ENCODE data around the gene RPP21. TPM values are rescaled to one million over a fixed set of nuclear protein-coding genes. Genes with fewer than 3 reads are reported as not detected.

The RPP21 gene
- total and polyA plus RNA-seq, 3 donors from 2014 or later = 49.8 to 101 (median 94.3) TPM

DNA sequence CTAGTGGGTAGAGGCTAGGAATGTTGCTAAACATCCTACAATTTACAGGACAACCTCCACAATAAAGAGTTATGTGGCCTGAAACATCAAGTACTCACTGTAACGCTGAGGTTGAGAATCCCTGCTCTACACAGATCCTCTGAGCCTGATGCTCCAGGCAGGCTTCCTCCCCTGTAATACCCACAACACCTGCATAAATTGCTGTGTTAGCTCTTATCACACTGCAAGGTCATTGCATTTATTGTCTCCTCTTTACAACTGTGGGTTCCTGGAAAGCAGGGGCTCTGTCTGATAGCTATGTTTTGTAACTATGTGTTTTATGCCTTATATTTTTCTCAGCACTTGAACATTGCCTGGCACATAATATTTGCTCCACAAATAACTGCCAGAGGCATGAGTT lies 11.6 kb downstream of the RPP21 start:
- no peak overlapping the region for H3K4me3 ChIP-seq
- no peaks in the 10 kb centered on the region for H3K4me1 ChIP-seq
- no peaks in the 10 kb centered on the region for H3K36me3 ChIP-seq (ENCODE audit: low read depth, missing control alignments)
- WGBS, 2 donors = 41 to 50% methylated on average over 1 of the region's 1 CpG
- no peak for DNase-seq
- TF ChIP-seq POLR2A (IDR thresholded peaks at IDR 0.05) = no peak
- TF ChIP-seq, protein P1, sequence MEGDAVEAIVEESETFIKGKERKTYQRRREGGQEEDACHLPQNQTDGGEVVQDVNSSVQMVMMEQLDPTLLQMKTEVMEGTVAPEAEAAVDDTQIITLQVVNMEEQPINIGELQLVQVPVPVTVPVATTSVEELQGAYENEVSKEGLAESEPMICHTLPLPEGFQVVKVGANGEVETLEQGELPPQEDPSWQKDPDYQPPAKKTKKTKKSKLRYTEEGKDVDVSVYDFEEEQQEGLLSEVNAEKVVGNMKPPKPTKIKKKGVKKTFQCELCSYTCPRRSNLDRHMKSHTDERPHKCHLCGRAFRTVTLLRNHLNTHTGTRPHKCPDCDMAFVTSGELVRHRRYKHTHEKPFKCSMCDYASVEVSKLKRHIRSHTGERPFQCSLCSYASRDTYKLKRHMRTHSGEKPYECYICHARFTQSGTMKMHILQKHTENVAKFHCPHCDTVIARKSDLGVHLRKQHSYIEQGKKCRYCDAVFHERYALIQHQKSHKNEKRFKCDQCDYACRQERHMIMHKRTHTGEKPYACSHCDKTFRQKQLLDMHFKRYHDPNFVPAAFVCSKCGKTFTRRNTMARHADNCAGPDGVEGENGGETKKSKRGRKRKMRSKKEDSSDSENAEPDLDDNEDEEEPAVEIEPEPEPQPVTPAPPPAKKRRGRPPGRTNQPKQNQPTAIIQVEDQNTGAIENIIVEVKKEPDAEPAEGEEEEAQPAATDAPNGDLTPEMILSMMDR (IDR thresholded peaks at IDR 0.05) = no peak
- no peak overlapping the region for H3K27ac ChIP-seq
- H3K9me3 ChIP-seq = no peaks in the 10 kb centered on the region
- no peaks in the 10 kb centered on the region for H3K27me3 ChIP-seq
- intact Hi-C loops (cut with DNase I; ENCODE audit: low total_unique reads) = no loop called here

DNA sequence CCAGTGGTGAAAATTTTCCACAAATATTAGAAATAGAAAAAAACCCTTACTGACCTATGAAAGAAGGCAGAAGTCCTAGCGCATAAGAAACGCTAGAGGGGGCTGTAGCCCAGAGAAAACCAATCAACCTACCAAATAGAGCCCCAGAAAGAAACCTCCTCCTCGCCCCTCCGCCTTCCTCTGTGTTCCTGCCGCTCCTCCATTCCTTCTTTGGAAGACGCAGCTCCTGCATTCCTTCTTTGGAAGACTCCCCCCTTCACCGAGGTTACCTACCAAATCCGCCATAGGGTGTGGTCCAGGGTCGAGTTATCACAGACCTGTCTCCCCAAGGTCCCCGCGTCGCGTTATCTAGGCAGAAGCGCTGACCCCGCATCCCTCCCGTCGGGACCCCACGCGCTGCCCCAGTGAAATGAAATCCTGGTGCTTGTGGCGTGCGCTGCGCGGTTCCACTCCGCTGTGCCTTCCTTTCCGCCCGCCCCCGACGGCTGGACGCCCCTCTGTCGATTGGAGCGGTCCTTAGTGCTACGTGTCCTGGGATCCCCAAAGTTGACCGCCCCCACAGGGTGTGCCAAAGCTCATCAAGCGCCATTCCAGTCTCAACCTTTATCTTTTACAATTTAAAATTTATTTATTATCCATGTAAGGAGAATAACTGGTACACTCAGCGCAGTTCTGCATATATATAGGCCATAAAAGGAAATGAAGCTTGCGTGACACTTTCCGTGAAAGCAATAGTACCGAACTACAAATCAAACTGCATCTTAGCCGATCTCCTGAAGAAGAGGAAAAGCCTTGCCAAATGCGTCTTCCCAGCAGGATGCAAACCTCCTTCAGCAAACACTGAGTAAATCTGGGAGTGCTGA lies 13.0 kb downstream of the RPP21 start:
- Histone ChIP-seq H3K9me3 (no peaks in the 10 kb centered on the region), H3K36me3 (ENCODE audit: low read depth, missing control alignments) (no peaks in the 10 kb centered on the region), H3K27me3 (no peaks in the 10 kb centered on the region), H3K4me1 (no peaks in the 10 kb centered on the region), H3K4me3 (peak overlapping the region; percentile 12 to 51), H3K27ac (no peak overlapping the region)
- intact Hi-C loops (cut with DNase I; ENCODE audit: low total_unique reads) = no loop called here
- peak; percentile 73 for DNase-seq
- no peak for TF ChIP-seq POLR2A (IDR thresholded peaks at IDR 0.05)
- TF ChIP-seq, protein P1 (IDR thresholded peaks at IDR 0.05) = peak in 2 of 3 experiments; percentile 47 to 63
- WGBS, 2 donors = 2 to 4% methylated on average over 40 of the region's 40 CpGs

DNA sequence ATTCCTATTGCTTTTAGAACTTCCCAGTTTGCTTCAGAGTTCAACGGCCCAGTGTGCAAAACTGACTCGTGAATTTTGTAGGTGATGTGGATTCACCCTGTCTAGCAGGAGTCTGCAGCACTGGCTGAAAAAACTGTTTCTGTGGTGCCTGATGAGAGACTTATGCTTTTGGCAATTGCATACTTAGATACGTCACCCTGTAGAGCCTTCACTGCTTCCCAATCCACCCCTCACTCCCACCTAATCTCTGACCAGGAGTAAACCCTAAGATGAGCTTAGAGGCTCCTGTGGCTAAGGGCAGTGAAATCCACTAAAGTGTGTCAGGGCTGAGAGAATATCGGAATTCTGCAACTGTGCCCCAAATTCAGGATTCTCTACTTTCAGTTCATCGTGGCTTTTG lies 14.3 kb downstream of the RPP21 start:
- TF ChIP-seq, protein P1 (IDR thresholded peaks at IDR 0.05) = no peak
- no peak for TF ChIP-seq POLR2A (IDR thresholded peaks at IDR 0.05)
- 71% methylated on average over 5 of the region's 5 CpGs for WGBS, 2 donors
- no peak overlapping the region for H3K4me3 ChIP-seq
- H3K27me3 ChIP-seq = no peaks in the 10 kb centered on the region
- no peak overlapping the region for H3K27ac ChIP-seq
- H3K4me1 ChIP-seq = no peaks in the 10 kb centered on the region
- DNase-seq = no peak
- H3K9me3 ChIP-seq = no peaks in the 10 kb centered on the region
- no peaks in the 10 kb centered on the region for H3K36me3 ChIP-seq (ENCODE audit: low read depth, missing control alignments)
- intact Hi-C loops (cut with DNase I; ENCODE audit: low total_unique reads) = no loop called here

- H3K27ac ChIP-seq = no peak overlapping the region
- WGBS, 2 donors = 65 to 66% methylated on average over 13 of the region's 13 CpGs
- TF ChIP-seq, protein P1 (IDR thresholded peaks at IDR 0.05) = no peak
- no peak for DNase-seq
- H3K9me3 ChIP-seq = no peaks in the 10 kb centered on the region
- H3K4me1 ChIP-seq = no peaks in the 10 kb centered on the region
- no peak overlapping the region for H3K4me3 ChIP-seq
- intact Hi-C loops (cut with DNase I; ENCODE audit: low total_unique reads) = no loop called here
- no peaks in the 10 kb centered on the region for H3K36me3 ChIP-seq (ENCODE audit: low read depth, missing control alignments)
- H3K27me3 ChIP-seq = no peaks in the 10 kb centered on the region
Measured at GRCh38 chr6:30360139-30360538, 15.2 kb downstream of the RPP21 start.

DNA sequence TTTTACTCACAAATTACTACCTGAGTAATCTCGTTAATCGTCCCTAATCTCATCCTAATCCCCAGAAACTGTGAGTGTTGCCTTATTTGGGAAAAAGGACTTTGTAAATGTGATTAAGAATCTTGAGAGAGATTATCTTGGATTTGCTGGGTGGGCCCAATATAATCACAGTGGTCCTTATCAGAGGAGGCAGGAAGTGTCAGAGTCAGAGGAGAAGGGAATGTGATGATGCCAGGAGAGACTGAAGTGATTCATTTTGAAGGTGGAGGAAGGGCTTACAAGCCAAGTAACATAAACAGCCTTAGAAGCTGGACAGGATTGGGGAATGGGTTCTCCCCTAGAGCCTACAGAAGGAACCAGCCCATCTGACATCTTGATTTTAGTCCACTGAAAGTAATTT lies 16.7 kb downstream of the RPP21 start:
- no peaks in the 10 kb centered on the region for H3K27me3 ChIP-seq
- H3K9me3 ChIP-seq = no peaks in the 10 kb centered on the region
- intact Hi-C loops (cut with DNase I; ENCODE audit: low total_unique reads) = no loop called here
- TF ChIP-seq, protein P1 (IDR thresholded peaks at IDR 0.05) = no peak
- TF ChIP-seq POLR2A (IDR thresholded peaks at IDR 0.05) = no peak
- H3K36me3 ChIP-seq (ENCODE audit: low read depth, missing control alignments) = no peaks in the 10 kb centered on the region
- DNase-seq = no peak
- H3K4me3 ChIP-seq = no peak overlapping the region
- WGBS, 2 donors = 86 to 89% methylated on average over 2 of the region's 2 CpGs
- H3K4me1 ChIP-seq = no peaks in the 10 kb centered on the region
- no peak overlapping the region for H3K27ac ChIP-seq

Data from testis (tissue), 3 donors.